Panc1 (cell line): ENCODE measurements around the gene SNX10.

Experiments used
- CTCF ChIP-seq: fragments of 450-650 bp; IDR thresholded peaks from 2 replicates; pipeline ENCODE4 v1.5.1; 2017; ENCODE audit warnings: mild to moderate bottlenecking
- POLR2AphosphoS5 ChIP-seq: IDR thresholded peaks from 2 replicates; pipeline ENCODE4 v1.6.1; 2012; ENCODE audit warnings: mild to moderate bottlenecking, low read depth, low read length, moderate library complexity
- REST ChIP-seq, 2 experiments: IDR thresholded peaks; 2 replicates each; pipeline ENCODE4 v1.6.1; 2011 to 2012; ENCODE audit warnings: low read depth in 2 of 2, control low read depth in 1 of 2, low read length in 1 of 2, mild to moderate bottlenecking in 1 of 2, moderate library complexity in 1 of 2; ENCODE audit not compliant: insufficient read depth in 1 of 2
- SIN3A ChIP-seq: IDR thresholded peaks from 2 replicates; pipeline ENCODE4 v1.6.1; 2012; ENCODE audit warnings: low read depth, mild to moderate bottlenecking, low read length, moderate library complexity, borderline replicate concordance; ENCODE audit not compliant: insufficient read depth

- no peak for TF ChIP-seq CTCF
- no peak for TF ChIP-seq POLR2AphosphoS5
- no peak for TF ChIP-seq REST (IDR thresholded peaks at IDR 0.05; ENCODE audit: insufficient read depth in 1 of 2, low read depth in 2 of 2, low read length in 1 of 2)
- TF ChIP-seq SIN3A: no peak
Observed at GRCh38 chr7:26409661-26410547, 118.2 kb downstream of the SNX10 start.
